Measurements from ENCODE around the gene P2RX1.

GRCh38 chr17:3866276-3866675 is 50.0 kb downstream of the P2RX1 start:
- TF ChIP-seq, protein P1, sequence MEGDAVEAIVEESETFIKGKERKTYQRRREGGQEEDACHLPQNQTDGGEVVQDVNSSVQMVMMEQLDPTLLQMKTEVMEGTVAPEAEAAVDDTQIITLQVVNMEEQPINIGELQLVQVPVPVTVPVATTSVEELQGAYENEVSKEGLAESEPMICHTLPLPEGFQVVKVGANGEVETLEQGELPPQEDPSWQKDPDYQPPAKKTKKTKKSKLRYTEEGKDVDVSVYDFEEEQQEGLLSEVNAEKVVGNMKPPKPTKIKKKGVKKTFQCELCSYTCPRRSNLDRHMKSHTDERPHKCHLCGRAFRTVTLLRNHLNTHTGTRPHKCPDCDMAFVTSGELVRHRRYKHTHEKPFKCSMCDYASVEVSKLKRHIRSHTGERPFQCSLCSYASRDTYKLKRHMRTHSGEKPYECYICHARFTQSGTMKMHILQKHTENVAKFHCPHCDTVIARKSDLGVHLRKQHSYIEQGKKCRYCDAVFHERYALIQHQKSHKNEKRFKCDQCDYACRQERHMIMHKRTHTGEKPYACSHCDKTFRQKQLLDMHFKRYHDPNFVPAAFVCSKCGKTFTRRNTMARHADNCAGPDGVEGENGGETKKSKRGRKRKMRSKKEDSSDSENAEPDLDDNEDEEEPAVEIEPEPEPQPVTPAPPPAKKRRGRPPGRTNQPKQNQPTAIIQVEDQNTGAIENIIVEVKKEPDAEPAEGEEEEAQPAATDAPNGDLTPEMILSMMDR (IDR thresholded peaks at IDR 0.05; ENCODE audit: low read depth, low read length): no peak
- no peak for TF ChIP-seq POLR2A (IDR thresholded peaks at IDR 0.05; ENCODE audit: extremely low read depth, insufficient read length)
- no peak for TF ChIP-seq MYC (IDR thresholded peaks at IDR 0.05; ENCODE audit: low read depth, low read length)
